ENCODE data around the gene HOGA1. TPM values are rescaled to one million over a fixed set of nuclear protein-coding genes. Genes with fewer than 3 reads are reported as not detected.

HOGA1 gene
- total and polyA plus RNA-seq, 2 donors (not counting 3 experiments of a cell fraction or from before 2014, with no cell fraction given) = 0.44 to 0.91 TPM

- DNase-seq (ENCODE audit: low read depth, low spot score) (no peak), FAIRE-seq (no peak)
- no peak overlapping the region for H3K9ac ChIP-seq (replicated peaks; ENCODE audit: extremely low read depth, insufficient read depth, low read length)
- H4K20me1 ChIP-seq (replicated peaks; ENCODE audit: control insufficient read depth, extremely low read depth, insufficient read depth, low read length) = no peaks in the 10 kb centered on the region
- no peak overlapping the region for H3K4me3 ChIP-seq (replicated peaks in 1 of 3; ENCODE audit: insufficient read depth in 1 of 3, low read depth in 1 of 3, low read length in 3 of 3)
- no peaks in the 10 kb centered on the region for H3K79me2 ChIP-seq (ENCODE audit: control insufficient read depth, insufficient read depth, low read length)
- H3K9me3 ChIP-seq (replicated peaks; ENCODE audit: control insufficient read depth, insufficient read depth, low read length) = no peaks in the 10 kb centered on the region
- TF ChIP-seq JUN (IDR thresholded peaks at IDR 0.05; ENCODE audit: borderline replicate concordance, insufficient read depth, insufficient read length, low read depth) = no peak
- TF ChIP-seq MYC (IDR thresholded peaks at IDR 0.05; ENCODE audit: low read depth, low read length) = no peak
- TF ChIP-seq GATA2 (IDR thresholded peaks at IDR 0.05; ENCODE audit: insufficient read depth, insufficient read length, low read depth, low read length) = no peak
- no peak for TF ChIP-seq CTCF (IDR thresholded peaks at IDR 0.05; ENCODE audit: extremely low read depth in 1 of 2, insufficient read depth in 1 of 2, low read depth in 1 of 2, low read length in 2 of 2)
- H2AFZ ChIP-seq (ENCODE audit: low read depth, low read length) = no peak overlapping the region
- H3K27me3 ChIP-seq (ENCODE audit: control insufficient read depth in 2 of 2, insufficient read depth in 2 of 2, low read length in 2 of 2) = no peaks in the 10 kb centered on the region
- H3K27ac ChIP-seq (ENCODE audit: insufficient read depth, low read depth, low read length) = no peak overlapping the region
- H3K4me1 ChIP-seq (ENCODE audit: control insufficient read depth, extremely low read depth, insufficient read depth, low read length) = peaks cover 3% of the 10 kb centered on the region
- no peaks in the 10 kb centered on the region for H3K36me3 ChIP-seq (ENCODE audit: control insufficient read depth in 2 of 2, extremely low read depth in 1 of 2, insufficient read depth in 2 of 2, low read length in 2 of 2)
- H3K9me1 ChIP-seq (replicated peaks; ENCODE audit: control insufficient read depth, extremely low read depth, insufficient read depth, low read length) = no peaks in the 10 kb centered on the region
- ChIA-PET POLR2A (no interaction called here), CTCF (no interaction called here)
- dilution Hi-C loops (cut with MboI; ENCODE audit: extremely low pct_ligation_motif_present, low sequenced_read_pairs) (no loop called here), intact Hi-C loops (cut with micrococcal nuclease) (no loop called here)
- BruUV-seq (replicated peaks) = no TSS peak
- no peak overlapping the region for H3K4me2 ChIP-seq (ENCODE audit: insufficient read depth, low read length)
Observed at GRCh38 chr10:97629289-97629688, 45.1 kb downstream of the HOGA1 start.

- ChIA-PET POLR2A (no interaction called here), CTCF (no interaction called here)
- Histone ChIP-seq H3K4me1 (ENCODE audit: control insufficient read depth, extremely low read depth, insufficient read depth, low read length) (peaks cover 3% of the 10 kb centered on the region), H3K9me3 (replicated peaks; ENCODE audit: control insufficient read depth, insufficient read depth, low read length) (no peaks in the 10 kb centered on the region), H3K4me3 (replicated peaks in 1 of 3; ENCODE audit: insufficient read depth in 1 of 3, low read depth in 1 of 3, low read length in 3 of 3) (no peak overlapping the region), H3K36me3 (ENCODE audit: control insufficient read depth in 2 of 2, extremely low read depth in 1 of 2, insufficient read depth in 2 of 2, low read length in 2 of 2) (no peaks in the 10 kb centered on the region), H3K27me3 (ENCODE audit: control insufficient read depth in 2 of 2, insufficient read depth in 2 of 2, low read length in 2 of 2) (no peaks in the 10 kb centered on the region), H3K9ac (replicated peaks; ENCODE audit: extremely low read depth, insufficient read depth, low read length) (no peak overlapping the region), H2AFZ (ENCODE audit: low read depth, low read length) (no peak overlapping the region), H3K9me1 (replicated peaks; ENCODE audit: control insufficient read depth, extremely low read depth, insufficient read depth, low read length) (no peaks in the 10 kb centered on the region), H3K4me2 (ENCODE audit: insufficient read depth, low read length) (no peak overlapping the region), H4K20me1 (replicated peaks; ENCODE audit: control insufficient read depth, extremely low read depth, insufficient read depth, low read length) (no peaks in the 10 kb centered on the region), H3K79me2 (ENCODE audit: control insufficient read depth, insufficient read depth, low read length) (no peaks in the 10 kb centered on the region), H3K27ac (ENCODE audit: insufficient read depth, low read depth, low read length) (no peak overlapping the region)
- DNase-seq (ENCODE audit: low read depth, low spot score) = no peak
- no peak for FAIRE-seq
- no TSS peak for BruUV-seq (replicated peaks)
- intact Hi-C loops (cut with micrococcal nuclease) (no loop called here), dilution Hi-C loops (cut with MboI; ENCODE audit: extremely low pct_ligation_motif_present, low sequenced_read_pairs) (no loop called here)
- TF ChIP-seq POLR2A (IDR thresholded peaks at IDR 0.05; ENCODE audit: low read depth, low read length) (no peak), POLR2AphosphoS5 (IDR thresholded peaks at IDR 0.05; ENCODE audit: insufficient read depth, low read depth, low read length) (no peak), FOS (IDR thresholded peaks at IDR 0.05; ENCODE audit: borderline replicate concordance, insufficient read depth, low read length) (no peak), CTCF (IDR thresholded peaks at IDR 0.05; ENCODE audit: extremely low read depth in 1 of 2, insufficient read depth in 1 of 2, low read depth in 1 of 2, low read length in 2 of 2) (no peak)
Observed at GRCh38 chr10:97631098-97631497, 46.9 kb downstream of the HOGA1 start.
